COLO829 (cell line): ENCODE data around the gene GPNMB.
"Not testable (repeated sequence)": the region's sequence is repeated elsewhere in the genome, so short reads cannot be mapped to it uniquely, and the experiment has no call there.

Source experiments
- DNase-seq: peaks from one replicate; pipeline ENCODE4 v3.0.0; 2012; ENCODE audit warnings: low spot score

GPNMB gene

DNA sequence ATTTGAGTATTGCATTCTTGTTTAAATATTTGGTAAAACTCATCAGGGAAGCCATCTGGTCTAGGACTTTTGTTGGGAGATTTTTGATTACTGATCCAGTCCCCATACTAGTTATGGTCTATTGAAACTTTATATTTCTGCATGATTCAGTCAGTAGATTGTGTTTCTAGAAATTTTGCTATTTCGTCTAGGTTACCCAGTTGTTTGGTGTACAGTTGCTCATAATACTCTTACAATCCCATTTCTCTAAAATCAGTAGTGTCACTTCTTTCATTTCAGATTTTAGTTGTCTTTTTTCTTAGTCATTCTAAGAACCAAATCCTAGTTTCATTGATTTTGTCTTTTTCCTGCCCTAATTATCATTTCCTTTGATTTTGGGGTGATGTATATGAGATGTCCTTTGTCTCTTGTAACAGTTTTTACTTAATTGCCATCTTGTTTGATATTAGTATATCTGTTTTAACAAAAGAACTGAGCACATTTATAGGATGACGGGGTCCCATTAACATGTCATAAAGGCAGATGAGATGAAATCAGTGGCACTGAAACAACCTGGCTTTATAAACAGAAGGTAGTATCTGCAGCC lies 60.5 kb downstream of the GPNMB start:
- no peak for DNase-seq

DNA sequence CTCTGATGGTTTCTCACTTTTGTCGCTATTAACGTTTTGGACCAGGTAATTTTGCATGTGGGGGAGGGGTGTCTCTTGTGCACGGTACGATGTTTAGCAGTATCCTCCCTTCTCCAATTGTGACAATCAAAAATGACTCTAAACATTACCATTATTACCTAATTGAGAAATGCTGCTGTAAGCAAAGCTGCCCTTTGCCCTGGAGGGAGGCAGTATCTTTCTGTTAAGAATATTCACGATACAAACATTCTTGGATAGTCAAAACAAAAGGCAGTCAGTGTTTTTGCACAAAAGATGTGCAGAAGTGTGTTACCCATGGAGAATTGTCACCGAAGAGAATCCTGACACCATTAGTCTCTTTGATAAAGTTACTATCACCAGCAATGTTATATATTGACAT lies 62.2 kb downstream of the GPNMB start:
- DNase-seq, result no peak

DNA sequence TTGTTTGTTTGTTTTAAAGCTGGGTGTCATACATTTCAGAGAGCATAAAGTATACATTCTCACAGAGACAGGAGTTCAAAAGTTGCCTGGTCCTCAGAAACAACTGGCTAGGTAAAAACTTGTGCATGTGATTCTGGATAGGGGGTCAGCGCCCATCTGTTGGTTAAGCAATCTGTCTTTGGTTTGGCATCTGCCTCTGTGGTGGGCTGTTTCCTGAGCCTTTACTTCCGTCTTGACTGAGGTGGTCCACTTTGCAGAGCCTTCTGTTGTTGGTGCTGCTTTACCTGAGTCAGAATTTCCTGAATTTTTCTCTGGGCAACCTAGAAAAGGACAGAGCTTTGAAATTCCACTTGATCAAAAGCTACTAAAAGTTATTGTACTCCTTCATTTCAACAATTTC lies 65.6 kb downstream of the GPNMB start:
- not testable (repeated sequence) for DNase-seq

DNA sequence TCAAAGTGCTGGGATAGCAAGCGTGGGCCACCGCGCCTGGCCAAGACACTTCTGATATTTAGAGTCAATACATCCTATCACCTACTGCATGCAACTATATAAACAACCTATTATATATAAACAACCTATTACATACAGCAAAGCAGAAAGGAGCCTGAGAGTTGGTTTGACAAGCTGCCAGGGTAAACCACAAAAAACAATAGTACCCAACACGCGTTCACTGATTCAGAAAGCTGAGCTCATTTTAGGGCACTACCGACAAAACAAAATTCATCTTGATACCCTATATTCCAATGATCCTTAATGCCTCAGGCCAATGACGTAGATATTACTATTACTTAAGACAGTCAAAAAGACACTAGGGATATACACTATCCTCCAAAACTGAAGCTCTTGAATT lies 68.8 kb downstream of the GPNMB start:
- DNase-seq, result no peak
